ENCODE measurements around the gene CASR. TPM values are rescaled to one million over a fixed set of nuclear protein-coding genes. Genes with fewer than 3 reads are reported as not detected.

CASR gene
- polyA plus RNA-seq, 2 of the 4 experiments (the other 2 are of a cell fraction): not detected

DNA sequence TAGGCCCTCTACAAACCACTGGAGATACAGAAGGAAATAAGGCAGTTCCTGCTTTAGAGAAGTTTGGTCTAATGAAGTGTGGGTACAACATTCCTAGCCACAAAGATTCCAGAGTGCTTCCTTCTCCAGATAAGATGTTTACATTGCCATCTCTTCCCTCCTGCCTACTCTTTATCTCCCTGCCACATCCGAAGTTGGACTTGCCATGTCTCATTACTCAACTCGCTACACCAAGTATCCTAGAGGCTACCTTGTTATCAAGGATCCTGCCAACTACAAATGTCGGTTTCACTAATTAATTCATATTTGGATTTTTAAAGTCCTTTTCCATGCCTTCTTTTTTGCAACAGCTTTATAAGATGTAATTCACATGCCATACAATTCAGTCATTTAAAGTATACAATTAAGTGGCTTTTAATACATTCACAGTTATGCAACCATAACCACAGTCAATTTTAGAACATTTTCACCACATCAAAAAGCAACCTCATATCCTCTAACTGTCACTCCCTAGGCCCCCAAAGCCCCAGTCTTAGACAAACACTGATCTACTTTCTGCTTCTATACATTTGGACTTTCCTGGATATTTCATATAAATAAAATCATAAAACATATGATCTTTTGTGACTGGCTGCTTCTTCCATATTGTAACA, 87.9 kb downstream of the CASR start:
- no peak for FAIRE-seq
- no peak overlapping the region for H3K27ac ChIP-seq
- CTCF ChIA-PET: interaction anchor here (0.8 kb wide), 1 partner anchor 11 kb away, joined by 3 read pairs; no protein-coding TSS in a partner anchor
- no peak for DNase-seq (ENCODE audit: low read depth in 1 of 2, low spot score in 1 of 2)
- no peak overlapping the region for H3K4me3 ChIP-seq
- ATAC-seq: no peak
- 53% methylated on average over 3 of the region's 3 CpGs for WGBS (ENCODE audit: missing lambda C conversion rate)
- TF ChIP-seq TFCP2L1 (CRISPR knock-in tag; IDR thresholded peaks at IDR 0.05): no peak
- TF ChIP-seq RNF2 (IDR thresholded peaks at IDR 0.05; ENCODE audit: borderline replicate concordance, low read depth): no peak
- no peak for TF ChIP-seq HOXB5 (CRISPR knock-in tag; IDR thresholded peaks at IDR 0.05)
- no peak for TF ChIP-seq NPAS2 (CRISPR knock-in tag; IDR thresholded peaks at IDR 0.05; ENCODE audit: borderline replicate concordance)
- H3K4me2 ChIP-seq: no peak overlapping the region
- POLR2A ChIA-PET: no interaction called here
- H3K4me1 ChIP-seq: no peaks in the 10 kb centered on the region
- no peaks in the 10 kb centered on the region for H3K9me3 ChIP-seq

GRCh38 chr3:122272879-122273278, 89.4 kb downstream of the CASR start:
- Histone ChIP-seq H3K4me3 (no peak overlapping the region), H3K4me2 (no peak overlapping the region), H3K27ac (no peak overlapping the region), H3K9me3 (no peaks in the 10 kb centered on the region), H3K4me1 (no peaks in the 10 kb centered on the region)
- DNase-seq (ENCODE audit: low read depth in 1 of 2, low spot score in 1 of 2) (no peak), ATAC-seq (no peak), FAIRE-seq (no peak)
- no peak for TF ChIP-seq POLR2A (IDR thresholded peaks at IDR 0.05; ENCODE audit: low read length)
- no peak for TF ChIP-seq PHF8 (IDR thresholded peaks at IDR 0.05; ENCODE audit: borderline replicate concordance, low read depth)
- TF ChIP-seq HOXA7 (CRISPR knock-in tag; IDR thresholded peaks at IDR 0.05): no peak
- TF ChIP-seq FOSL2 (IDR thresholded peaks at IDR 0.05): no peak
- no peak for TF ChIP-seq FOSL2 (CRISPR knock-in tag; IDR thresholded peaks at IDR 0.05)
- TF ChIP-seq KDM5A (IDR thresholded peaks at IDR 0.05): no peak
- no peak for TF ChIP-seq KDM1A (IDR thresholded peaks at IDR 0.05; ENCODE audit: low read depth)
- no peak for TF ChIP-seq EHF (CRISPR knock-in tag; IDR thresholded peaks at IDR 0.05)
- TF ChIP-seq, protein P1, sequence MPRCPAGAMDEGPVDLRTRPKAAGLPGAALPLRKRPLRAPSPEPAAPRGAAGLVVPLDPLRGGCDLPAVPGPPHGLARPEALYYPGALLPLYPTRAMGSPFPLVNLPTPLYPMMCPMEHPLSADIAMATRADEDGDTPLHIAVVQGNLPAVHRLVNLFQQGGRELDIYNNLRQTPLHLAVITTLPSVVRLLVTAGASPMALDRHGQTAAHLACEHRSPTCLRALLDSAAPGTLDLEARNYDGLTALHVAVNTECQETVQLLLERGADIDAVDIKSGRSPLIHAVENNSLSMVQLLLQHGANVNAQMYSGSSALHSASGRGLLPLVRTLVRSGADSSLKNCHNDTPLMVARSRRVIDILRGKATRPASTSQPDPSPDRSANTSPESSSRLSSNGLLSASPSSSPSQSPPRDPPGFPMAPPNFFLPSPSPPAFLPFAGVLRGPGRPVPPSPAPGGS (IDR thresholded peaks at IDR 0.05): no peak
- TF ChIP-seq ESRRA (IDR thresholded peaks at IDR 0.05; ENCODE audit: borderline replicate concordance, low read length): no peak
- no peak for TF ChIP-seq NR3C1 (IDR thresholded peaks at IDR 0.05)
- CTCF ChIA-PET: interaction anchor here (0.9 to 1.0 kb wide), 3 partner anchors 9 to 84 kb away, joined by 3 to 4 read pairs (median 3); no protein-coding TSS in a partner anchor
- POLR2A ChIA-PET: no interaction called here

DNA sequence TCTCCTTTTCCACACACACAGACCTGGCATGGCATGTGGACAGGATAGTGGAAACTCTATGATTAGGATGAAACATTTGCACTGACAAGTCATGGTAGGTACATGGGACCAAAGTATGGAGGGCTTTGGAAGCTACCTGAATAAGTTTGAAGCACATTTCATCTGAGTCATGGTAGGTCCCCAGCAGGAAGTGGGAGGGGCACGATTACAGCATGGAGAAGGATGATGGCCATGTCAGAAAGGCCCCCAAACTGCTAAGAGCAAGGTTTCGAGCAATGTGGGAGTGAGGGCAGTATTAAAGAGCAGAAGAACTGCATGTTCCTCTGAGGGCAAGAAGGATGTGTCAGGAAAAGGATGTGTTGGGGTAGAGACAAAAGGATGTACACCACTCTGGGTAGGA, 90.0 kb downstream of the CASR start:
- ChIA-PET CTCF (interaction anchor here (0.9 to 1.3 kb wide), 5 partner anchors 8 to 85 kb away, joined by 3 to 4 read pairs (median 3); no protein-coding TSS in a partner anchor), POLR2A (no interaction called here)
- no peak for FAIRE-seq
- Histone ChIP-seq H3K4me3 (no peak overlapping the region), H3K4me1 (no peaks in the 10 kb centered on the region), H3K9me3 (no peaks in the 10 kb centered on the region), H3K27ac (no peak overlapping the region), H3K4me2 (no peak overlapping the region)
- no peak for DNase-seq (ENCODE audit: low read depth in 1 of 2, low spot score in 1 of 2)
- 18% methylated on average over 2 of the region's 2 CpGs for WGBS (ENCODE audit: missing lambda C conversion rate)
- no peak for ATAC-seq
- TF ChIP-seq RARB (CRISPR knock-in tag; IDR thresholded peaks at IDR 0.05): no peak
- TF ChIP-seq ATOH8 (CRISPR knock-in tag; IDR thresholded peaks at IDR 0.05; ENCODE audit: low read depth): no peak
- no peak for TF ChIP-seq ZC3H11A (IDR thresholded peaks at IDR 0.05)
- no peak for TF ChIP-seq POLR2AphosphoS2 (conservative IDR thresholded peaks at IDR 0.05; ENCODE audit: low read length)
- TF ChIP-seq FOSB (CRISPR knock-in tag; IDR thresholded peaks at IDR 0.05): no peak
- no peak for TF ChIP-seq HDAC2 (IDR thresholded peaks at IDR 0.05)
- TF ChIP-seq, protein P2, sequence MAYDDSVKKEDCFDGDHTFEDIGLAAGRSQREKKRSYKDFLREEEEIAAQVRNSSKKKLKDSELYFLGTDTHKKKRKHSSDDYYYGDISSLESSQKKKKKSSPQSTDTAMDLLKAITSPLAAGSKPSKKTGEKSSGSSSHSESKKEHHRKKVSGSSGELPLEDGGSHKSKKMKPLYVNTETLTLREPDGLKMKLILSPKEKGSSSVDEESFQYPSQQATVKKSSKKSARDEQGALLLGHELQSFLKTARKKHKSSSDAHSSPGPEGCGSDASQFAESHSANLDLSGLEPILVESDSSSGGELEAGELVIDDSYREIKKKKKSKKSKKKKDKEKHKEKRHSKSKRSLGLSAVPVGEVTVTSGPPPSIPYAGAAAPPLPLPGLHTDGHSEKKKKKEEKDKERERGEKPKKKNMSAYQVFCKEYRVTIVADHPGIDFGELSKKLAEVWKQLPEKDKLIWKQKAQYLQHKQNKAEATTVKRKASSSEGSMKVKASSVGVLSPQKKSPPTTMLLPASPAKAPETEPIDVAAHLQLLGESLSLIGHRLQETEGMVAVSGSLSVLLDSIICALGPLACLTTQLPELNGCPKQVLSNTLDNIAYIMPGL (CRISPR knock-in tag; IDR thresholded peaks at IDR 0.05; ENCODE audit: borderline replicate concordance): no peak
- TF ChIP-seq HEYL (CRISPR knock-in tag; IDR thresholded peaks at IDR 0.05): no peak
- no peak for TF ChIP-seq JUNB (IDR thresholded peaks at IDR 0.05)
- no peak for TF ChIP-seq HOXB13 (CRISPR knock-in tag; IDR thresholded peaks at IDR 0.05; ENCODE audit: low read depth)
- TF ChIP-seq JUN (IDR thresholded peaks at IDR 0.05): no peak
- TF ChIP-seq RFX5 (IDR thresholded peaks at IDR 0.05): no peak
- TF ChIP-seq RAD21 (conservative IDR thresholded peaks at IDR 0.05 in 1 of 2, IDR thresholded peaks at IDR 0.05 in 1 of 2): no peak
- no peak for TF ChIP-seq HOXA7 (CRISPR knock-in tag; IDR thresholded peaks at IDR 0.05)
- TF ChIP-seq NFE2L2 (conservative IDR thresholded peaks at IDR 0.05; ENCODE audit: low read length): no peak
- no peak for TF ChIP-seq REST (IDR thresholded peaks at IDR 0.05)
